H1 (cell line): ENCODE measurements around the gene MPEG1. TPM values are rescaled to one million over a fixed set of nuclear protein-coding genes. Genes with fewer than 3 reads are reported as not detected.

Experiments
- CTCF ChIA-PET: fragments of 300-600 bp; sonication (Branson Sonifier 250); formaldehyde crosslinking; loops from one replicate; lab custom pipeline; 2021; ENCODE audit not compliant: partially characterized antibody; lab: Charles Lee
- POLR2A ChIA-PET: fragments of 300-600 bp; sonication (Branson Sonifier 250); formaldehyde crosslinking; loops from one replicate; lab custom pipeline; 2021; ENCODE audit warnings: inconsistent platforms; ENCODE audit not compliant: partially characterized antibody; lab: Charles Lee
- DNase-seq, 2 experiments: peaks; one replicate each; pipeline versions ENCODE4 v3.0.0 to v3.0.0-alpha.2; 2010 to 2022; ENCODE audit warnings: low spot score in 2 of 2, low read depth in 1 of 2, mixed read lengths in 1 of 2
- FAIRE-seq: peaks from 2 replicates; lab custom pipeline; 2011; peaks lifted over from hg19 to GRCh38; lab: Jason Lieb, UNC
- H2AFZ ChIP-seq: 2 replicates; pipeline ENCODE4 v1.8.1; 2012; ENCODE audit warnings: low read length, inconsistent platforms
- H2AK5ac ChIP-seq: 2 replicates; pipeline ENCODE4 v1.6.1; 2013; ENCODE audit warnings: low read depth, low read length
- H2BK120ac ChIP-seq: replicated peaks from 2 replicates; pipeline ENCODE3; 2013; ENCODE audit warnings: low read depth, low read length, inconsistent platforms
- H2BK12ac ChIP-seq: 2 replicates; pipeline ENCODE4 v1.6.1; 2013; ENCODE audit warnings: low read depth, low read length
- H2BK15ac ChIP-seq: 2 replicates; pipeline ENCODE4 v1.6.1; 2013; ENCODE audit warnings: low read length
- H2BK20ac ChIP-seq: 2 replicates; pipeline ENCODE4 v1.6.1; 2013; ENCODE audit warnings: low read length
- H2BK5ac ChIP-seq: 2 replicates; pipeline ENCODE4 v1.6.1; 2013; ENCODE audit warnings: low read depth, low read length
- H3K14ac ChIP-seq: 2 replicates; pipeline ENCODE4 v1.6.1; 2013; ENCODE audit warnings: inconsistent platforms; ENCODE audit not compliant: insufficient read length
- H3K18ac ChIP-seq: 2 replicates; pipeline ENCODE4 v1.6.1; 2013; ENCODE audit warnings: low read length; ENCODE audit errors: extremely low read depth
- H3K23ac ChIP-seq: 2 replicates; pipeline ENCODE4 v1.6.1; 2013; ENCODE audit warnings: inconsistent platforms; ENCODE audit not compliant: insufficient read length
- H3K23me2 ChIP-seq: 2 replicates; pipeline ENCODE4 v1.6.1; 2013; ENCODE audit warnings: low read depth, low read length
- H3K27ac ChIP-seq: 2 replicates; pipeline ENCODE4 v1.6.1; 2011; ENCODE audit warnings: low read depth, low read length, inconsistent platforms
- H3K27me3 ChIP-seq, 4 experiments: replicated peaks in 1 of 4; 1 replicate in 1 of 4; 2 replicates in 3 of 4; pipeline versions ENCODE4 v1.6.1 to v1.8.1; 2011 to 2013; ENCODE audit warnings: low read length in 3 of 4, mild to moderate bottlenecking in 3 of 4, inconsistent platforms in 2 of 4, mixed read lengths in 2 of 4, moderate library complexity in 1 of 4; ENCODE audit not compliant: control insufficient read depth in 3 of 4, insufficient read depth in 3 of 4; ENCODE audit errors: extremely low read depth in 1 of 4
- H3K36me3 ChIP-seq, 4 experiments: 2 replicates each; pipeline versions ENCODE4 v1.6.1 to v1.8.1; 2011 to 2013; ENCODE audit warnings: mild to moderate bottlenecking in 4 of 4, low read length in 3 of 4, moderate library complexity in 2 of 4, control low read depth in 1 of 4, inconsistent platforms in 1 of 4; ENCODE audit not compliant: insufficient read depth in 4 of 4, control insufficient read depth in 2 of 4
- H3K4ac ChIP-seq: replicated peaks from 2 replicates; pipeline ENCODE3; 2013; ENCODE audit warnings: low read length, low read depth, mixed read lengths, inconsistent platforms; ENCODE audit not compliant: insufficient read length
- H3K4me1 ChIP-seq, 4 experiments: replicated peaks in 1 of 4; 1 replicate in 1 of 4; 2 replicates in 3 of 4; pipeline versions ENCODE4 v1.6.1 to v1.8.1; 2011 to 2013; ENCODE audit warnings: low read length in 3 of 4, inconsistent platforms in 2 of 4, mixed read lengths in 1 of 4; ENCODE audit not compliant: insufficient read depth in 4 of 4, control insufficient read depth in 3 of 4
- H3K4me2 ChIP-seq, 2 experiments: 2 replicates each; pipeline versions ENCODE4 v1.6.1 to v1.8.1; 2011 to 2013; ENCODE audit warnings: low read depth in 2 of 2, low read length in 2 of 2, control low read depth in 1 of 2, inconsistent platforms in 1 of 2, mild to moderate bottlenecking in 1 of 2; ENCODE audit not compliant: insufficient read depth in 1 of 2
- H3K4me3 ChIP-seq, 4 experiments: fragments of 200-600, 300-600 bp in 1 of 4; sonication (generic), shearing (Covaris generic), sonication (Bioruptor Twin) in 1 of 4; 2 replicates each; pipeline versions ENCODE4 v1.5.1 to v1.8.1; 2011 to 2016; ENCODE audit warnings: low read length in 4 of 4, low read depth in 3 of 4, control low read depth in 2 of 4, inconsistent platforms in 2 of 4, mild to moderate bottlenecking in 2 of 4, mixed read lengths in 1 of 4, moderate library complexity in 1 of 4; ENCODE audit not compliant: insufficient read depth in 2 of 4; ENCODE audit errors: extremely low read depth in 1 of 4
- H3K56ac ChIP-seq: replicated peaks from 2 replicates; pipeline ENCODE3; 2013; ENCODE audit warnings: low read depth, mild to moderate bottlenecking, mixed read lengths, low read length, inconsistent platforms; ENCODE audit not compliant: insufficient read length
- H3K79me1 ChIP-seq: 2 replicates; pipeline ENCODE4 v1.6.1; 2013; ENCODE audit warnings: low read depth, low read length, control low read depth
- H3K79me2 ChIP-seq, 2 experiments: 2 replicates each; pipeline versions ENCODE4 v1.6.1 to v1.8.1; 2012 to 2013; ENCODE audit warnings: low read length in 2 of 2, mild to moderate bottlenecking in 2 of 2, inconsistent platforms in 1 of 2; ENCODE audit not compliant: insufficient read depth in 2 of 2, control insufficient read depth in 1 of 2
- H3K9ac ChIP-seq, 4 experiments: replicated peaks in 1 of 4; 1 replicate in 1 of 4; 2 replicates in 3 of 4; pipeline versions ENCODE4 v1.6.1 to v1.8.1; 2011 to 2013; ENCODE audit warnings: low read depth in 3 of 4, low read length in 3 of 4, control low read depth in 2 of 4, mild to moderate bottlenecking in 2 of 4, moderate library complexity in 2 of 4, inconsistent platforms in 1 of 4; ENCODE audit errors: extremely low read depth in 1 of 4
- H3K9me3 ChIP-seq, 2 experiments: 2 replicates each; pipeline versions ENCODE4 v1.6.1 to v1.8.1; 2012 to 2013; ENCODE audit warnings: mild to moderate bottlenecking in 2 of 2, moderate library complexity in 2 of 2, control low read depth in 1 of 2, inconsistent platforms in 1 of 2, low read depth in 1 of 2, low read length in 1 of 2, mixed read lengths in 1 of 2; ENCODE audit not compliant: insufficient read depth in 2 of 2
- H4K20me1 ChIP-seq, 2 experiments: replicated peaks in 1 of 2; 2 replicates each; pipeline versions ENCODE3 to v1.8.1; 2011 to 2013; ENCODE audit warnings: inconsistent platforms in 2 of 2, low read length in 2 of 2, mild to moderate bottlenecking in 1 of 2; ENCODE audit not compliant: insufficient read depth in 2 of 2, control insufficient read depth in 1 of 2
- H4K5ac ChIP-seq: 2 replicates; pipeline ENCODE4 v1.6.1; 2013; ENCODE audit warnings: low read length, low read depth, mixed read lengths, inconsistent platforms; ENCODE audit not compliant: insufficient read length
- H4K8ac ChIP-seq: 2 replicates; pipeline ENCODE4 v1.8.0; 2013; ENCODE audit warnings: mild to moderate bottlenecking, moderate library complexity, low read length, inconsistent platforms; ENCODE audit not compliant: insufficient read depth; ENCODE audit errors: extremely low read depth
- H4K91ac ChIP-seq: replicated peaks from 2 replicates; pipeline ENCODE3; 2013; ENCODE audit warnings: low read length, mixed read lengths, inconsistent platforms; ENCODE audit not compliant: insufficient read length
- BACH1 ChIP-seq: IDR thresholded peaks from 2 replicates; pipeline ENCODE4 v1.6.1; 2012; ENCODE audit warnings: low read length, improper control_type of control experiment
- CREB1 ChIP-seq: IDR thresholded peaks from 2 replicates; pipeline ENCODE4 v1.6.1; 2012; ENCODE audit warnings: inconsistent platforms
- EGR1 ChIP-seq: IDR thresholded peaks from 2 replicates; pipeline ENCODE4 v1.6.1; 2011; ENCODE audit warnings: low read depth, low read length, borderline replicate concordance
- EZH2 ChIP-seq: fragments of 200-600 bp; sonication (generic); IDR thresholded peaks from 2 replicates; pipeline ENCODE4 v1.7.1; 2012; ENCODE audit warnings: low read depth, mild to moderate bottlenecking, moderate library complexity, low read length, inconsistent platforms; ENCODE audit not compliant: severe bottlenecking
- JUN ChIP-seq: IDR thresholded peaks from 2 replicates; pipeline ENCODE4 v1.6.1; 2011; ENCODE audit warnings: low read depth, mild to moderate bottlenecking, improper control_type of control experiment, low read length
- JUND ChIP-seq: IDR thresholded peaks from 2 replicates; pipeline ENCODE4 v1.6.1; 2011; ENCODE audit warnings: mild to moderate bottlenecking, improper control_type of control experiment, low read length
- MAFK ChIP-seq: IDR thresholded peaks from 2 replicates; pipeline ENCODE4 v1.6.1; 2012; ENCODE audit warnings: low read depth, mild to moderate bottlenecking, improper control_type of control experiment, low read length
- RAD21 ChIP-seq, 2 experiments: IDR thresholded peaks in 1 of 2; conservative IDR thresholded peaks in 1 of 2; 2 replicates each; pipeline ENCODE4 v1.6.1; 2011; ENCODE audit warnings: low read depth in 2 of 2, low read length in 2 of 2, improper control_type of control experiment in 1 of 2, inconsistent platforms in 1 of 2, mild to moderate bottlenecking in 1 of 2, moderate library complexity in 1 of 2
- SIN3A ChIP-seq, 2 experiments: IDR thresholded peaks in 1 of 2; conservative IDR thresholded peaks in 1 of 2; 2 replicates each; pipeline ENCODE4 v1.6.1; 2011 to 2012; ENCODE audit warnings: low read length in 2 of 2, improper control_type of control experiment in 1 of 2, low read depth in 1 of 2, mild to moderate bottlenecking in 1 of 2
- SIRT6 ChIP-seq: IDR thresholded peaks from one replicate; pipeline ENCODE4 v1.7.1; 2012; ENCODE audit warnings: low read length, inconsistent platforms
- SIX5 ChIP-seq: IDR thresholded peaks from 2 replicates; pipeline ENCODE4 v1.6.1; 2011; ENCODE audit warnings: mild to moderate bottlenecking, low read depth, low read length
- SP1 ChIP-seq: IDR thresholded peaks from 2 replicates; pipeline ENCODE4 v1.6.1; 2011; ENCODE audit warnings: low read depth, low read length
- TBP ChIP-seq: IDR thresholded peaks from 2 replicates; pipeline ENCODE4 v1.6.1; 2011; ENCODE audit warnings: low read depth, low read length, improper control_type of control experiment
- YY1 ChIP-seq: IDR thresholded peaks from 2 replicates; pipeline ENCODE4 v1.6.1; 2011; ENCODE audit warnings: low read depth, mild to moderate bottlenecking, low read length
- WGBS, 2 experiments: shearing (Covaris generic) in 1 of 2; methylation state at CpG; one replicate each; pipeline versions ENCODE4 v1.1.6 to v1.1.7; 2013 to 2015; ENCODE audit warnings: low lambda C conversion rate in 2 of 2, mixed read lengths in 2 of 2, inconsistent platforms in 1 of 2, low coverage in 1 of 2, missing lambda C conversion rate in 1 of 2; ENCODE audit not compliant: insufficient replicate concordance in 2 of 2, insufficient coverage in 1 of 2, insufficient read length in 1 of 2; ENCODE audit errors: extremely low coverage in 1 of 2, missing lambda C conversion rate in 1 of 2; 5-methylcytosine and 5-hydroxymethylcytosine counted together
- polyA plus RNA-seq, 7 experiments: library from polyadenylated mRNA; depleted of rRNA in 3 of 7; stranded (reverse) in 5 of 7; unstranded in 2 of 7; fragments of >200 nt in 5 of 7; fragments of 200-250 nt in 2 of 7; gene quantifications; 1 replicate in 5 of 7; 2 replicates in 1 of 7; 4 replicates in 1 of 7; pipeline versions ENCODE4 v1.2.1 to v1.2.3, GENCODE V29; 2011 to 2013; ENCODE audit warnings: missing spikeins in 2 of 7, mixed read lengths in 2 of 7
- total RNA-seq: library from RNA; stranded (reverse); fragmentation: NEBNext Ultra II Directional; extraction: Animal tissue kit (Norgen Biotek cat#: 25700); gene quantifications from 2 replicates; pipeline ENCODE4 v1.2.1, GENCODE V29; 2021
- TF ChIP-seq, protein P1 (sequence below): IDR thresholded peaks from 2 replicates; pipeline ENCODE4 v1.6.1; 2011; ENCODE audit warnings: low read length, improper control_type of control experiment

Gene MPEG1
- total and polyA plus RNA-seq, 2 of the 8 experiments (the other 6 are each of a cell fraction or from before 2014, with no cell fraction given) = not detected

DNA sequence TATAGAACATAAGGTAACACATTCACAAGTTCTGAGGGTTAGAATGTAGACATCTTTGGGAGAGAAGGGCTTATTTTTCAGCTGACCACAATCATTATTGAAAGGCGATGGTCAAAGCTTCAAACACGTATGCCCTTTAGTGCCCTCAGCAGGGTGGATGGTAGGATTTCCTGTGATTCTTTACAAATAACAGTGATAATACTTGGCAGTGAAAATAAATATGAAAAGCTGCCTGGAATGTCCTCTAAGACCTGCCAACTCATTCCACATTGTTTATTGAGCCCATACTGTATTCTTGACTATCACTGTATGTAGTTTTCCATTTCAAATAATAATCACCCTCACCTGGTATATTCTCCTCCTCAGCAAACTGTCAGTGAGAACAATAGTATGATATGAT lies 13.7 kb upstream of the MPEG1 start:
- Histone ChIP-seq H2BK20ac (no peak overlapping the region), H2AK5ac (no peak overlapping the region), H3K79me2 (no peaks in the 10 kb centered on the region), H3K36me3 (no peaks in the 10 kb centered on the region), H2BK15ac (no peak overlapping the region), H3K23me2 (no peaks in the 10 kb centered on the region), H4K5ac (no peak overlapping the region), H4K20me1 (no peaks in the 10 kb centered on the region), H4K91ac (no peak overlapping the region), H3K14ac (no peak overlapping the region), H3K79me1 (no peaks in the 10 kb centered on the region), H2BK120ac (no peak overlapping the region), H3K18ac (no peak overlapping the region), H4K8ac (no peak overlapping the region), H3K23ac (no peak overlapping the region), H2BK5ac (no peak overlapping the region), H2BK12ac (no peak overlapping the region), H3K27ac (no peak overlapping the region), H3K4me3 (no peak overlapping the region), H3K56ac (no peak overlapping the region), H3K4ac (no peak overlapping the region), H3K4me2 (no peak overlapping the region), H3K9ac (no peak overlapping the region), H3K9me3 (no peaks in the 10 kb centered on the region; a peak in 1 of 4 replicates), H3K4me1 (no peaks in the 10 kb centered on the region), H3K27me3 (no peaks in the 10 kb centered on the region), H2AFZ (no peak overlapping the region)
- POLR2A ChIA-PET = no interaction called here
- FAIRE-seq = no peak
- WGBS, 2 experiments = 80% methylated on average over 2 of the region's 2 CpGs; no CpG with 5 or more reads in 1 of the 2 experiments
- DNase-seq = no peak
- TF ChIP-seq SIRT6 (no peak), JUND (no peak), TBP (no peak), EZH2 (no peak), JUN (no peak), SIN3A (conservative IDR thresholded peaks at IDR 0.05 in 1 of 2, IDR thresholded peaks at IDR 0.05 in 1 of 2; ENCODE audit: low read depth in 1 of 2, low read length in 2 of 2) (no peak), CREB1 (no peak), EGR1 (no peak), SIX5 (no peak), YY1 (no peak), RAD21 (IDR thresholded peaks at IDR 0.05 in 1 of 2, conservative IDR thresholded peaks at IDR 0.05 in 1 of 2; ENCODE audit: low read depth in 2 of 2, low read length in 2 of 2) (no peak), MAFK (no peak), BACH1 (no peak), SP1 (no peak)
- TF ChIP-seq, protein P1, sequence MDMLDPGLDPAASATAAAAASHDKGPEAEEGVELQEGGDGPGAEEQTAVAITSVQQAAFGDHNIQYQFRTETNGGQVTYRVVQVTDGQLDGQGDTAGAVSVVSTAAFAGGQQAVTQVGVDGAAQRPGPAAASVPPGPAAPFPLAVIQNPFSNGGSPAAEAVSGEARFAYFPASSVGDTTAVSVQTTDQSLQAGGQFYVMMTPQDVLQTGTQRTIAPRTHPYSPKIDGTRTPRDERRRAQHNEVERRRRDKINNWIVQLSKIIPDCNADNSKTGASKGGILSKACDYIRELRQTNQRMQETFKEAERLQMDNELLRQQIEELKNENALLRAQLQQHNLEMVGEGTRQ = no peak
- CTCF ChIA-PET = interaction anchor here (0.6 kb wide), 1 partner anchor 329 kb away, joined by 5 read pairs; no protein-coding TSS in a partner anchor
